Neural cell (in vitro differentiated cells): ENCODE results near the gene MIXL1. TPM values are rescaled to one million over a fixed set of nuclear protein-coding genes. Genes with fewer than 3 reads are reported as not detected.

Experiments
- H2AFZ ChIP-seq: fragments of 200-600, 300-800 bp; sonication (generic), shearing (Covaris generic); 2 replicates; pipeline ENCODE4 v1.6.0; 2014; ENCODE audit warnings: low read depth, mild to moderate bottlenecking, antibody characterized with exemption, low read length, moderate library complexity
- H3F3A ChIP-seq: fragments of 200-600 bp; shearing (Covaris generic); 2 replicates; pipeline ENCODE4 v1.6.1; 2016; ENCODE audit warnings: mild to moderate bottlenecking, moderate library complexity, mixed read lengths, antibody characterized with exemption, low read length; ENCODE audit not compliant: insufficient read depth, poor library complexity, severe bottlenecking
- H3K27ac ChIP-seq: fragments of 200-600, 300-800 bp; sonication (generic), shearing (Covaris generic); 2 replicates; pipeline ENCODE4 v1.5.1; 2014; ENCODE audit warnings: mild to moderate bottlenecking, low read length, moderate library complexity
- H3K27me3 ChIP-seq: fragments of 300-800, 200-600 bp; sonication (generic), shearing (Covaris generic); 2 replicates; pipeline ENCODE4 v1.6.0; 2014; ENCODE audit warnings: mild to moderate bottlenecking, low read depth, low read length, moderate library complexity; ENCODE audit not compliant: insufficient read depth
- H3K36me3 ChIP-seq: fragments of 300-800, 200-600 bp; sonication (generic), shearing (Covaris generic); 2 replicates; pipeline ENCODE4 v1.5.1; 2014; ENCODE audit warnings: mild to moderate bottlenecking, antibody characterized with exemption, low read length, moderate library complexity; ENCODE audit not compliant: insufficient read depth
- H3K4me2 ChIP-seq: fragments of 300-800, 200-600 bp; sonication (generic), shearing (Covaris generic); 2 replicates; pipeline ENCODE4 v1.6.0; 2014; ENCODE audit warnings: mild to moderate bottlenecking, low read length
- H3K4me3 ChIP-seq: fragments of 300-800, 200-600 bp; sonication (generic), shearing (Covaris generic); 2 replicates; pipeline ENCODE4 v1.5.1; 2014; ENCODE audit warnings: mild to moderate bottlenecking, low read length, moderate library complexity
- H3K79me2 ChIP-seq: fragments of 200-600 bp; shearing (Covaris generic); replicated peaks from 2 replicates; pipeline ENCODE4 v1.6.0; 2014; ENCODE audit warnings: mild to moderate bottlenecking, low read length, moderate library complexity; ENCODE audit not compliant: insufficient read depth
- H3K9ac ChIP-seq: fragments of 300-800, 200-600 bp; sonication (generic), shearing (Covaris generic); 2 replicates; pipeline ENCODE4 v1.6.1; 2016; ENCODE audit warnings: mild to moderate bottlenecking, low read length, mixed read lengths
- H3K9me2 ChIP-seq: fragments of 200-600 bp; shearing (Covaris generic); 2 replicates; pipeline ENCODE4 v1.6.1; 2016; ENCODE audit warnings: mild to moderate bottlenecking, low read length, mixed read lengths; ENCODE audit not compliant: insufficient read depth
- H3K9me3 ChIP-seq: fragments of 200-600, 300-800 bp; sonication (generic), shearing (Covaris generic); 2 replicates; pipeline ENCODE4 v1.6.1; 2016; ENCODE audit warnings: mild to moderate bottlenecking, mixed run types, low read length, moderate library complexity, mixed read lengths
- H4K20me1 ChIP-seq: fragments of 200-600 bp; shearing (Covaris generic); 2 replicates; pipeline ENCODE4 v1.6.1; 2016; ENCODE audit warnings: mild to moderate bottlenecking, mixed run types; ENCODE audit not compliant: insufficient read depth
- EP300 ChIP-seq: fragments of 450-650 bp; conservative IDR thresholded peaks from 2 replicates; pipeline ENCODE4 v1.6.1; 2014; ENCODE audit warnings: antibody characterized with exemption, mild to moderate bottlenecking, moderate library complexity; ENCODE audit not compliant: poor library complexity, severe bottlenecking
- EZH2 ChIP-seq: fragments of 200-600, 300-800 bp; shearing (Covaris generic), sonication (generic); IDR thresholded peaks from 2 replicates; pipeline ENCODE4 v1.6.1; 2014; ENCODE audit warnings: antibody characterized with exemption, low read length, borderline replicate concordance, mild to moderate bottlenecking; ENCODE audit not compliant: insufficient read depth, poor library complexity, severe bottlenecking
- MXI1 ChIP-seq: fragments of 450-650 bp; conservative IDR thresholded peaks from 2 replicates; pipeline ENCODE4 v1.6.1; 2014; ENCODE audit warnings: antibody characterized with exemption, mild to moderate bottlenecking; ENCODE audit not compliant: poor library complexity, severe bottlenecking
- POLR2AphosphoS5 ChIP-seq: IDR thresholded peaks from 2 replicates; pipeline ENCODE4 v1.6.1; 2012
- RAD21 ChIP-seq: fragments of 450-650 bp; conservative IDR thresholded peaks from 2 replicates; pipeline ENCODE4 v1.6.1; 2014; ENCODE audit warnings: antibody characterized with exemption, mild to moderate bottlenecking, moderate library complexity
- SMC3 ChIP-seq: fragments of 450-650 bp; conservative IDR thresholded peaks from 2 replicates; pipeline ENCODE4 v1.6.1; 2014; ENCODE audit warnings: antibody characterized with exemption, mild to moderate bottlenecking, moderate library complexity; ENCODE audit not compliant: poor library complexity
- TAF1 ChIP-seq: IDR thresholded peaks from 2 replicates; pipeline ENCODE4 v1.6.1; 2012; ENCODE audit warnings: low read depth
- polyA plus RNA-seq: library from polyadenylated mRNA; depleted of rRNA; stranded (reverse); fragments of >200 nt; gene quantifications from 2 replicates; pipeline ENCODE4 v1.2.3, GENCODE V29; 2014
- TF ChIP-seq, protein P1 (sequence below): fragments of 450-650 bp; IDR thresholded peaks from 2 replicates; pipeline ENCODE4 v1.5.1; 2014; ENCODE audit warnings: antibody characterized with exemption, mild to moderate bottlenecking, moderate library complexity; ENCODE audit not compliant: poor library complexity, severe bottlenecking
- TF ChIP-seq, protein P2 (sequence below): IDR thresholded peaks from 2 replicates; pipeline ENCODE4 v1.6.1; 2012; ENCODE audit warnings: borderline replicate concordance

MIXL1 gene
- polyA plus RNA-seq, 1 donor from 2014 or later = not detected

DNA sequence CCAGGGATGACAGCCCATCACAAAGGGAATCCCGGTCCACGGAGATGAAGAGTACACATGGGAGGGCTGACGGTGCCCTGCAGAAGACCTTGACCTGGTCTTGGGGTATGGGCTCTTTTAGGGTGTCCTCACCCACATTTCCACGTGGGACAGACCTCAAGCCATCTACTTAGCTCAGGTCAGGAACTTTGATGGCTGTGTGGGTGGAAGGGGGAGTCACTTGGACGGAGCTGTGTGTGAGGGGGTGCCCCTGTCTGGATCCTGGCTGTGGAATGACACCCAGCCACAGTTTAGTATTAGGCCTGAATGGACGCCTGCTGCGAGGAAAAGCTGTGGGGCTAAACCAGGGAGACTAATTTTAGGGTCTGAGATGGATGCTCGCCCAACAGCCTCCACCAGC is 10.9 kb upstream of the MIXL1 start:
- H3F3A ChIP-seq = no peaks in the 10 kb centered on the region
- no peak overlapping the region for H2AFZ ChIP-seq
- no peaks in the 10 kb centered on the region for H4K20me1 ChIP-seq
- no peak overlapping the region for H3K4me2 ChIP-seq
- no peak overlapping the region for H3K9ac ChIP-seq
- H3K27ac ChIP-seq = no peak overlapping the region
- H3K4me3 ChIP-seq = no peak overlapping the region
- TF ChIP-seq EP300 = no peak
- TF ChIP-seq MXI1 = no peak
- TF ChIP-seq, protein P1, sequence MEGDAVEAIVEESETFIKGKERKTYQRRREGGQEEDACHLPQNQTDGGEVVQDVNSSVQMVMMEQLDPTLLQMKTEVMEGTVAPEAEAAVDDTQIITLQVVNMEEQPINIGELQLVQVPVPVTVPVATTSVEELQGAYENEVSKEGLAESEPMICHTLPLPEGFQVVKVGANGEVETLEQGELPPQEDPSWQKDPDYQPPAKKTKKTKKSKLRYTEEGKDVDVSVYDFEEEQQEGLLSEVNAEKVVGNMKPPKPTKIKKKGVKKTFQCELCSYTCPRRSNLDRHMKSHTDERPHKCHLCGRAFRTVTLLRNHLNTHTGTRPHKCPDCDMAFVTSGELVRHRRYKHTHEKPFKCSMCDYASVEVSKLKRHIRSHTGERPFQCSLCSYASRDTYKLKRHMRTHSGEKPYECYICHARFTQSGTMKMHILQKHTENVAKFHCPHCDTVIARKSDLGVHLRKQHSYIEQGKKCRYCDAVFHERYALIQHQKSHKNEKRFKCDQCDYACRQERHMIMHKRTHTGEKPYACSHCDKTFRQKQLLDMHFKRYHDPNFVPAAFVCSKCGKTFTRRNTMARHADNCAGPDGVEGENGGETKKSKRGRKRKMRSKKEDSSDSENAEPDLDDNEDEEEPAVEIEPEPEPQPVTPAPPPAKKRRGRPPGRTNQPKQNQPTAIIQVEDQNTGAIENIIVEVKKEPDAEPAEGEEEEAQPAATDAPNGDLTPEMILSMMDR = no peak
- TF ChIP-seq TAF1 = no peak
- no peak for TF ChIP-seq POLR2AphosphoS5
- no peak for TF ChIP-seq SMC3
- TF ChIP-seq, protein P2, sequence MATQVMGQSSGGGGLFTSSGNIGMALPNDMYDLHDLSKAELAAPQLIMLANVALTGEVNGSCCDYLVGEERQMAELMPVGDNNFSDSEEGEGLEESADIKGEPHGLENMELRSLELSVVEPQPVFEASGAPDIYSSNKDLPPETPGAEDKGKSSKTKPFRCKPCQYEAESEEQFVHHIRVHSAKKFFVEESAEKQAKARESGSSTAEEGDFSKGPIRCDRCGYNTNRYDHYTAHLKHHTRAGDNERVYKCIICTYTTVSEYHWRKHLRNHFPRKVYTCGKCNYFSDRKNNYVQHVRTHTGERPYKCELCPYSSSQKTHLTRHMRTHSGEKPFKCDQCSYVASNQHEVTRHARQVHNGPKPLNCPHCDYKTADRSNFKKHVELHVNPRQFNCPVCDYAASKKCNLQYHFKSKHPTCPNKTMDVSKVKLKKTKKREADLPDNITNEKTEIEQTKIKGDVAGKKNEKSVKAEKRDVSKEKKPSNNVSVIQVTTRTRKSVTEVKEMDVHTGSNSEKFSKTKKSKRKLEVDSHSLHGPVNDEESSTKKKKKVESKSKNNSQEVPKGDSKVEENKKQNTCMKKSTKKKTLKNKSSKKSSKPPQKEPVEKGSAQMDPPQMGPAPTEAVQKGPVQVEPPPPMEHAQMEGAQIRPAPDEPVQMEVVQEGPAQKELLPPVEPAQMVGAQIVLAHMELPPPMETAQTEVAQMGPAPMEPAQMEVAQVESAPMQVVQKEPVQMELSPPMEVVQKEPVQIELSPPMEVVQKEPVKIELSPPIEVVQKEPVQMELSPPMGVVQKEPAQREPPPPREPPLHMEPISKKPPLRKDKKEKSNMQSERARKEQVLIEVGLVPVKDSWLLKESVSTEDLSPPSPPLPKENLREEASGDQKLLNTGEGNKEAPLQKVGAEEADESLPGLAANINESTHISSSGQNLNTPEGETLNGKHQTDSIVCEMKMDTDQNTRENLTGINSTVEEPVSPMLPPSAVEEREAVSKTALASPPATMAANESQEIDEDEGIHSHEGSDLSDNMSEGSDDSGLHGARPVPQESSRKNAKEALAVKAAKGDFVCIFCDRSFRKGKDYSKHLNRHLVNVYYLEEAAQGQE = no peak
- H3K36me3 ChIP-seq = no peaks in the 10 kb centered on the region
- no peaks in the 10 kb centered on the region for H3K9me3 ChIP-seq
- H3K79me2 ChIP-seq = no peaks in the 10 kb centered on the region
- no peaks in the 10 kb centered on the region for H3K27me3 ChIP-seq
- H3K9me2 ChIP-seq = no peaks in the 10 kb centered on the region

DNA sequence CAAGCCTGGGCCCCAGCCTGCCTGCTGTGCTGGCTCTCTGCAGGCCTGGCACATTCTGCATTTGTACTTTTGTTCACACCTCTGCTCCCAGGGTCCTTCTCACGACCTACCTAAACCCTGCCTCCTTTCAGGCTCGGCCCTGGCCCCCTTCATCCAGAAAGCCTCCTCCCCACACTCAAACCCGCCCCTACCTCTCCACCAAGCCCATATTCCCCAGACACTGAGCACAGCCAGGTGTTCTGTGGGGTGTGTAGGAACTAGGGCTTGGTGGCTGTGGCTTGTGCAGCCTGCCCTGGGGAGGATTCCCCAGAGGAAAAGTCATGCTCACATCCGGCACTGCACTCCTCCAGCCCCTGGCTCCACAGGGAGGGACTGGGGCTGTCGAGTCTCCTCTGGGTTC is 8.2 kb upstream of the MIXL1 start:
- no peak overlapping the region for H3K9ac ChIP-seq
- H3K4me3 ChIP-seq = no peak overlapping the region
- no peak overlapping the region for H3K27ac ChIP-seq
- H4K20me1 ChIP-seq = no peaks in the 10 kb centered on the region
- H3K36me3 ChIP-seq = no peaks in the 10 kb centered on the region
- no peak for TF ChIP-seq POLR2AphosphoS5
- no peak for TF ChIP-seq SMC3
- TF ChIP-seq, protein P2 = no peak
- no peak for TF ChIP-seq RAD21
- TF ChIP-seq MXI1 = no peak
- no peak for TF ChIP-seq EZH2
- TF ChIP-seq TAF1 = no peak
- no peak overlapping the region for H3K4me2 ChIP-seq
- no peak overlapping the region for H2AFZ ChIP-seq
- no peaks in the 10 kb centered on the region for H3K27me3 ChIP-seq
- H3K79me2 ChIP-seq = no peaks in the 10 kb centered on the region
- H3F3A ChIP-seq = no peaks in the 10 kb centered on the region
- H3K9me3 ChIP-seq = no peaks in the 10 kb centered on the region
- no peaks in the 10 kb centered on the region for H3K9me2 ChIP-seq
